Urothelium cell line (cell line): ENCODE data around the gene CXCR5.

ENCODE experiments used
- DNase-seq: peaks from one replicate; pipeline ENCODE4 v3.0.0; 2011; ENCODE audit warnings: low spot score, mixed read lengths
- FAIRE-seq: peaks from 2 replicates; lab custom pipeline; 2011; peaks lifted over from hg19 to GRCh38; lab: Jason Lieb, UNC

Gene CXCR5

GRCh38 chr11:118898400-118899295 lies 15.0 kb downstream of the CXCR5 start:
- DNase-seq (no peak), FAIRE-seq (no peak)

GRCh38 chr11:118899296-118899688 lies 15.6 kb downstream of the CXCR5 start:
- no peak for FAIRE-seq
- DNase-seq = no peak

- DNase-seq = no peak
- FAIRE-seq = no peak
Measured at GRCh38 chr11:118899706-118900360, 16.1 kb downstream of the CXCR5 start.

GRCh38 chr11:118900535-118901384 lies 17.1 kb downstream of the CXCR5 start:
- DNase-seq (no peak), FAIRE-seq (no peak)

- DNase-seq (no peak), FAIRE-seq (no peak)
Measured at GRCh38 chr11:118901494-118902335, 18.0 kb downstream of the CXCR5 start.

- FAIRE-seq = no peak
Measured at GRCh38 chr11:118902336-118903203, 18.9 kb downstream of the CXCR5 start.

GRCh38 chr11:118903204-118904015 lies 19.7 kb downstream of the CXCR5 start:
- FAIRE-seq = no peak

More at GRCh38 chr11:118902336-118903203, 18.9 kb downstream of the CXCR5 start:
- no peak for DNase-seq

GRCh38 chr11:118907051-118908042 lies 23.7 kb downstream of the CXCR5 start:
- no peak for FAIRE-seq
- peak; percentile 61 for DNase-seq

More at GRCh38 chr11:118903204-118904015, 19.7 kb downstream of the CXCR5 start:
- no peak for DNase-seq

GRCh38 chr11:118908264-118908663 lies 24.6 kb downstream of the CXCR5 start:
- DNase-seq = no peak
- FAIRE-seq = no peak

- peak; percentile 71 for DNase-seq
- no peak for FAIRE-seq
Measured at GRCh38 chr11:118908901-118909618, 25.4 kb downstream of the CXCR5 start.

GRCh38 chr11:118909619-118910308 lies 26.1 kb downstream of the CXCR5 start:
- FAIRE-seq (no peak), DNase-seq (no peak)

- no peak for FAIRE-seq
- DNase-seq = peak; percentile 74
Measured at GRCh38 chr11:118910309-118911112, 26.8 kb downstream of the CXCR5 start.

GRCh38 chr11:118911113-118911879 lies 27.6 kb downstream of the CXCR5 start:
- DNase-seq (no peak), FAIRE-seq (no peak)
